Epithelial cell of esophagus (primary cell): ENCODE data around the gene MYO16.

ENCODE experiments used
- DNase-seq: peaks from one replicate; pipeline ENCODE4 v3.0.0; 2010; ENCODE audit warnings: low read depth
- H3K4me3 ChIP-seq: 2 replicates; pipeline ENCODE4 v1.5.1; 2011; ENCODE audit warnings: mild to moderate bottlenecking, low read length, control low read depth
- CTCF ChIP-seq: IDR thresholded peaks from 2 replicates; pipeline ENCODE4 v1.5.1; 2011; ENCODE audit warnings: low read depth, mild to moderate bottlenecking, low read length, control low read depth, inconsistent platforms; ENCODE audit not compliant: insufficient read depth; ENCODE audit errors: missing control alignments

The MYO16 gene

GRCh38 chr13:108650271-108650670 lies 20.9 kb downstream of the MYO16 start:
- TF ChIP-seq CTCF: no peak
- peak; percentile 19 for DNase-seq
- H3K4me3 ChIP-seq: no peak overlapping the region

- H3K4me3 ChIP-seq: no peak overlapping the region
- TF ChIP-seq CTCF: no peak
- DNase-seq: no peak
Measured at GRCh38 chr13:108656742-108657141, 27.3 kb downstream of the MYO16 start.

- no peak for TF ChIP-seq CTCF
Measured at GRCh38 chr13:108657519-108657918, 28.1 kb downstream of the MYO16 start.

GRCh38 chr13:108662528-108662927 lies 33.1 kb downstream of the MYO16 start:
- no peak overlapping the region for H3K4me3 ChIP-seq
- no peak for TF ChIP-seq CTCF
- no peak for DNase-seq

More at GRCh38 chr13:108657519-108657918, 28.1 kb downstream of the MYO16 start:
- H3K4me3 ChIP-seq: no peak overlapping the region
- peak; percentile 2 for DNase-seq

- H3K4me3 ChIP-seq: no peak overlapping the region
- DNase-seq: no peak
- TF ChIP-seq CTCF: no peak
Measured at GRCh38 chr13:108663710-108664109, 34.3 kb downstream of the MYO16 start.

- H3K4me3 ChIP-seq: no peak overlapping the region
- no peak for TF ChIP-seq CTCF
- no peak for DNase-seq
Measured at GRCh38 chr13:108667205-108667604, 37.8 kb downstream of the MYO16 start.

- no peak overlapping the region for H3K4me3 ChIP-seq
- TF ChIP-seq CTCF: no peak
- DNase-seq: peak; percentile 1
Measured at GRCh38 chr13:108669381-108669780, 40.0 kb downstream of the MYO16 start.
